HG03342 (cell line): ENCODE measurements around the gene ZRSR2.
A peak's percentile ranks its signal among the peaks of the same experiment; 100 is the strongest.

Experiments
- ATAC-seq: cut with Tn5 transposase; IDR thresholded peaks from one replicate; pipeline ENCODE4 v1.9.1; 2021; ENCODE audit warnings: mild to moderate bottlenecking, moderate library complexity; ENCODE audit not compliant: unreplicated experiment

Gene ZRSR2

DNA sequence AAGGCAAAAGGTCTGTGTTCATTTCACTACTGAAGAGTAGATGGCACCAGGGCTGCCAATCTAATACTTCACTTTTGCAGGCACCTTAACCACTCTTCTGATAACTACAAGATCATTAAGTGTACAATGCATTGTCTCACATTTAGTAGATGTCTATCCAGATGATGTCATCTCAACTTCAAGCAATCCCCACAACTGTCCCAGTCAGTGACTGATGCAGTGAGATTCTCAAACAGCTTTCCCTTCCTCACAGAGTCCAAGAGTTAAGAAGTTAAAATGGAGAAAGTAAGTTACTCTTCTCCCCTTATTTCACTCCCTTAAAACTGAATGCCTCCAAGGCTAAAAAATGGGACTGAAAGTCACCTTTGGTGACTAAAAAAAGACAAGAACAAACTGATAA lies 53.7 kb downstream of the ZRSR2 start:
- ATAC-seq: no peak

DNA sequence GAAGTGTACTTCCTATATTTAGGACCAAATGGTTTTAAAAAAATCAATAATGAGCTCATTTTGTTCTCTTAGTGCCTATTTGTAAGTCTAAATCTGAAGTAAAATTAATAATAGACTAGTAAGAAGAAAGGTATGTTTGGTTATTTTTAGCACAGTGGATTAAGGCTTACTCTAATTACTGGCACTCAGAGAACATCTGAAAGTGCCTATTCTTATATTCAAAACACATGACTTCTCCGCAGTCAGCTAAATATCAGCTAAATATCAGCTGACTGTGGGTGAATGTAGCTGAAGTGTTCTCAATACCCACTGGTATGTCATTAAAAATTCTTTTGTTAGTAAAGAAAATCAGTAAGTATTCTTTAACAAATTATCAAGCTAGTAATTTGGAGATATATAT lies 58.3 kb downstream of the ZRSR2 start:
- ATAC-seq: no peak

DNA sequence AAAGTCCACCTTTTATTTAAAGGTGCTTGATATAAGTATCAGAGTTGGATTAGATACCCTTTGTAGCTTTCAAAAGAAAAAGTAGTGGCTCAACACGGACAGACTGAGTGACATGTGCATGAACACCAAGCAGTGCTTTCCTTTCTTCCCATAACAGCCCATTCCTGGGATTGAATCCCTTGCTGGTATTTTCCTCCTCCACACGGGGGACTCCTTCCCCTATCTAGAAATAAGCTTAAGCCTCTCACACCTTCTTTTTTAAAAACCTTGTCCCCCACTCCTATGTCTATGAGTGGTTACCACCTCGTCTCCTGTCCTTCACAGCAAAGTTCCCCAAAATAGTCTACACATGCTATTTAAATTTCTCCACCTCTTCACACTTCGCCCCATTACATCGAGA lies 59.3 kb downstream of the ZRSR2 start:
- ATAC-seq: no peak

DNA sequence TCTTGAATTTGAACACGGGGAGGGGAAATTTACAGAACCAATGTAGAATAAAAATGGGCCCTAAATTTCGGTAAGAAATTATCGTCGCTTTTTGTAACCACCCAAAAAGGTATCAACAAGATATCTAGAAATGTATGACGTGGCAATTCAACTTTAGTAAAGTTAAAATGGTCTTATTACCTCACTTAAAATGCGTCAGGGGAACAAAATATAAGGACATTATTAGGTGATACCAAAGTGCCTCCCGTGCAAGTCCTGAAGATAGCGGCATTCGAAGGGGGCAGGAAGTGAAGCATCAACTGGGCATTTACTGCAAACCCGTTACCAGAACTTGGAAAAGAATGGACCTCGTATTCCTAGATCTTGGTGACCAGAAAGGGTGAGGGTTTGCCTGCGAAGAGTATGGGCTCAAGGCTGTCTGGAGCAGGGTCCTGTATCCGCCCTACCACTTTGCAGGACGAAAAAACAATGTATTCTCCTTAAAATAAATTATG lies 63.3 kb downstream of the ZRSR2 start:
- no peak for ATAC-seq

DNA sequence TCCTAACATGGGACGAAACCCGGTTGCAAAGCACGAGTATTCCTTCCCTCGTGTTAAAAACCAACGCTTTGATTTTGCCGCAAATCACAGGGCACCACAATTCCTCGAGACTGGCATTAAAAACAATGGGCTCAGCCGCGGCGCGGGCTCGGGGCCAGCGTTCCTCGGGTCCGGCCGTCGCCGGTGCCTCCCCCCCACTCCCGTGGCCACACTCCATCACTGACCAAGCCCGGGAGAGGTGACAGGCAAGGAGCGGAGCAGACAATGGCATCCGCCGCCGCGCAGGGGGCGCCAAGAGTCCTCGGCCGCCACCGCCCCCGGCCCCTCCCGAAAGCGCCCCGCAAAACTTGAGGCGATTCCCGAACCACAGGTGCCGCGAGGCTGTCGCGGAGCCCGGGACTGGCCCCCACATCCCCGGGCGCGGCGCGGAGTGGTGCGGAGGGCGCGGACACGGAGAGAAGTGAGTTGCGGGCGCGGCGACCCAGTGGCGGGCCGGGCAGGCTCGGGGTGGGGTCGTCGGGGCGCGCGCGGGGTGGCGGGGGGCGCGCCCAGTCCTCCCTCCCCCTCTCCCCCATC lies 63.9 kb downstream of the ZRSR2 start:
- ATAC-seq: peak; percentile 29

DNA sequence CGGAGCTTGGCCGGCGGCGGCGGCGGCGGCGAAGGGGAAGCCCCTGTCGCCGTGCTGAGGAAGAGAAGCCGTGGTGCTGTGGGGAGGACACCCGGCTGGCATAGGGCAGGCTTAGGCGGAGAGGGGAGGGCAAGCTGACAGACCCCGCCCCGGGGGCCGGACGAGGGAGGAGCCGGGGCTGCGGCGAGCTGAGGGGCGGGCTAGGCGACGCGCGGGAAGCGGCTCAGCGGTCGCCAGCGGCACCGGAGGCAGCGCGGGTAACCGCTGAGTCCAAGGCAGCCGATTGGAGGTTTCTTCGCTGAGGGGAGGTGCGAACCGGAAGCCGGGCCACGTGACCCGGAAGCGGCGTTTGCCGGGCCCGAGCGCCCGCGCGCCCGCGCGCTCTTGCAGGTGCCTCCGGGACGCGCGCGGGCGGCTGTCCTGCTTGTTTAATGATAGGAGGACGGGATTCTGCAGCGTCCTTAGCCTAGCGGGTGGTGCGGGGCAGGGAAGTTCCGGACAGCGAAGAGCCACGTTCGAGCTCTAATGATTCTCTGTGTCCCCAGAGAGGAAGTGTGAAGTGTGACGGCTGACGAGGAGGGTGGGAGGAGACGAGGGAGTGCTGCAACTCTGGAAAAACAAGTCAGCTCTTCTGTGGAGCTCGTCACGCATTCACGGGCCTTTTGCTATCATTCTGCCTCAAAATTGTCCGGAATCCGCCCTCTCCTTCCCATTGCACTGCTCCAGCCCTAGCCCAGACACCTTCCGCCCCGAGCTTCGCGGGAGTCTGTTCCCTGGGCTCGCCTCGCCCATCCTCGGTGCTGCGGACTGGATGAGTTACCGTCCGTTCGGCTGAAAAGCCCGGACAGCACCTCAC lies 64.7 kb downstream of the ZRSR2 start, which contains the start of gene AP1S2:
Gene AP1S2, minus strand, starts transcription at position 102 of the 856 bp plus-strand sequence. CDS start 2,289 bp downstream, outside the sequence.
- peak; percentile 93 for ATAC-seq

DNA sequence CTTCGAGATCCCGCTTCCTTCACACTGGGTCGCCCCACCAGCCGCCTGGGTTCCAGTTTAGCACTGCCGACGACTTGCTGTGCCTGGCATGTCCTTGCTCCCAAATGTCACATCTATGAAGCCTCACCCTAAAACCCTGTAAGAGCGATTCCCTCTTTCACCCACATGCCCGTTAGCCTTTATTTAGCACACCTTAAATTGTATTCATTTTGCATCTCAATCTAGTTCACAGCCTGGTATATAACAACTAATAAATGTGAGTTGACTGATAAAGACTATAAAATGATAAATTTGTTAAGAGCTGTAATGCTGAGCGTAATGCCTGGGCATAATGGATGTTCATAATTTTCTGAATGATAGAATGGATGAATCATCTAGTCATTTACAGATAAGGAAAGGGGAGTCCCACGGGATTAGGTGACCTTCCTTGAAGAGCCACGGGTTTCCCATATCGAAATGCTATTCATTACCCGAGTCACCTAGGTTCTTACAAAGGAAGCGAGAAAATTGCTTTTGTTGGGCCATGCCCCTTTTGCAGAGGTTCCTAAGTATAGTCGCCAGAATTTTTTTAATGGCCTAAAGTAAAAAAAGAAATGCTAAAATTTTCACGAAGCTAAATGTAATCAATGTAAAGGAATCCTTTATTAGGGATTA lies 65.4 kb downstream of the ZRSR2 start:
- no peak for ATAC-seq

DNA sequence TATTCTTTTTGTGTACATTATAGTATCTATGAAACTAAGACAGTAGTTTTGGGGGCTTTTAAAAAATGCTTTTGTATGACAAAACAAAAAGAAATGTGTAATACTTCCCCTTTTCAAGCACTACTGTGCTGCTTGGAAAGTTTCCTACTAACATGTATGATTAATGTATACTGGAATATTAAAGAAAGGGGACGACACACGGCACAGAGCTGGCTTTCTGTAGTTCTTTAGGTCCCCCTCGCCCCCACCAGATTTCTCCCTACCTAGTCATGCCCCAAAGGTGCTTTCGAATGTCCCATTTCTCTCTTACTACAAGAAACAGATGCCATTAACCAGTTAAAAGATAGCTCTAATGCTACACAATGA lies 65.9 kb downstream of the ZRSR2 start:
- ATAC-seq: no peak

DNA sequence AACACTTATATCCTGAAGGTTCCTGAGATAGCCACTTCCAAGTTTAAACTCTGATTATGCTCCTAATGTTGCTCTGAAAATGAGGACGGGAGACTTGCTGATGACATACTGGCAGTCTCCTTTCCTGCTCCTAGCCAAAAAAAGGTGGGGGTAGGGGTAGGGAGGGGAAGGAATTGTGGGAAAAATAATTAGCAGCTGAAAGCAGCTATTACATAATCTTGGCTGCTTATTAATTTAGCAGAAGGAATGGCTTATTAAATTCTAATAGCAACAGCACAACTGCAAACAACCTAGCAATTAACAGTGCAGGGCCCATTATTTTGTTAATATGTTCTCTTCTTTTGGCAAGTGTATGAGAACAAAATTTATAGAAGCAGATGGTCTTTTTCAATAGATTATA lies 66.4 kb downstream of the ZRSR2 start:
- ATAC-seq: no peak

DNA sequence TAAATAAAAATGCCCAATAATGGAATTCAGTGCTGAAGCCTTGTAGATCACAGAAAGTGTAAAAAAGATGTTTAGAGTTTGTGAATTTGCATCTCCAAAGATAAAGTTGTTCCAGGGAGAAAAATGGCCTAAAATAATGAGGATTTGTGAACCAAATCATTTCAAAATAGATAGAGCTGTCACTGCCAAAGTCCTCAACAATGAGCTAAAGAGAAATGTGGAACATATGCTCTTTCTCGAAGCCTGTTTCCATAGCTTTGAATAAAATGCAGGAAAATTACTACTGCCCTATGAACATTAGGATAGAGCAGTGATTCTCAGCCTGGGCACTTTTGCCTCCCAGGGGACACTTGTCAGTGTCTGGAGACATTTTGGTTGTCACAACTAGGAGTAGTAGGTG lies 67.8 kb downstream of the ZRSR2 start:
- ATAC-seq: no peak

DNA sequence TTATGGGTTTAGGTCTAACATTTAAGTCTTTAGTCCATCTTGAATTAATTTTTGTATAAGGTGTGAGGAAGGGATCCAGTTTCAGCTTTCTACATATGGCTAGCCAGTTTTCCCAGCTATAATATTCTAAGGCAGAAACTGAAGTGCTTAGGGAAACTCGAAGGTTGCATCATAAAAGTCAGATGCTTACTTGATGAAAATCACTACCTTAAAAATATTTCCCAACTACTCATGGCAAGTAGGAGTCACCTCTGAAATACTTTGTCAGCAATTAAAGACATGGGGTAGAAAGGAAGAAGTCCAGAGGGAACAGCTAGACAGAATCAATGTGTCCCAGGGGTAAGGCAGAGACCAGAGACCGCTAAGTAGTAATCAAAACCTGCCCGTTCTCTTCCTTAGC lies 70.6 kb downstream of the ZRSR2 start:
- no peak for ATAC-seq

DNA sequence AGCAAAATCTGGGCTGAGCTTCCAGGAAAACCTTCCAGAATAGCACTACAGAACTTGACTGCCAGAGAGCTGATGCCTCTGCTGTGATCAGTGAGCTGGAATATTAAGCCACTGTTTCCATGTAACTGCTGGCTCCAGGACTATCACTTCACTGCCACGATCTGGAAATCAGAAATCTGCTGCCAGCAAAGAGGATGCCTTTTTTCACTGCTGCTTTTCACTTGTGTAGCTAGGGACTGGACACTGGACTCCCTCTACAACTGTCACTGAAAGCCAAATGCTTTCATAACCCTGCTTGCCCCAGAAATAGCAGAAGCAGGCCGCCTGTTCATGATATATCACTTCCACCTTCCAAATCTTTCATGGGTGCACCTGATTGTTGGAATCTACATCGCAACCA lies 73.7 kb downstream of the ZRSR2 start:
- ATAC-seq: no peak

DNA sequence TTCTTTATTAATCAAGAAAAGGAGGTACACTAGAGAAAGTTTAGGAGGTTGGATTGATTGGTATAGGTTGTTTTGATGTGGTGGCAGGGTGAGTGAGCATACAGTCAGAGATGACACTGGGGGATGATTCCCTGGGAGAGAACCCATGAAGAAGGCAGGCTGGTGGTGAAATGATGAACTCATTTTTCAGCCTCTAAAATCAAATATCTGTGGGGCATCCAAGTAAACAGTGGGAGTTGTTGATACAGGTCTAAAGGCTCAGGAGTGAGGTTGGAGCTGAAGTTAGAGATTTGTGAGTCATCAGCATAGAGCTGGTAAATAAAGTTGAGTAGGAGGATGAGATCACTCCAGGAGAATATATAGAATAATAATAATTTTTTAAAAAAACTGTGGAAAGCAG lies 74.3 kb downstream of the ZRSR2 start:
- no peak for ATAC-seq

DNA sequence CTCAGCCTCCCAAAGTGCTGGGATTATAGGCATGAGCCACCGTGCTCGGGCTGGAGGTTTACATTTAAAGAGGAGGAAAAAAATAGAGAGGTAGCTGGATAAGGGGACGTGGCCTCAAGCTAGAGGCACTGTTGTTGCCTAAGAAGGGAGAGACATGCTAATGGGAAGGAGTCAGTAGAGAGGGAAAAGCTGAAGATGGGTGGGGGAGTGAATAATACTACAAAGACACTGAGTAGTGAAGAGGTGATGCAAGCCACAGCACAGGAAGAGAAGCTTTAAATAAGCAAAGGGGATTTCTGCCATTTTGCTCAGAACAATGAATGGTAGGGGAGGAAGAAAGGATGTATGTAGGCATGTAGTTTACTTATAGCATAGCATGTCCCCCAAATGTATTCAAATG lies 75.9 kb downstream of the ZRSR2 start:
- no peak for ATAC-seq

DNA sequence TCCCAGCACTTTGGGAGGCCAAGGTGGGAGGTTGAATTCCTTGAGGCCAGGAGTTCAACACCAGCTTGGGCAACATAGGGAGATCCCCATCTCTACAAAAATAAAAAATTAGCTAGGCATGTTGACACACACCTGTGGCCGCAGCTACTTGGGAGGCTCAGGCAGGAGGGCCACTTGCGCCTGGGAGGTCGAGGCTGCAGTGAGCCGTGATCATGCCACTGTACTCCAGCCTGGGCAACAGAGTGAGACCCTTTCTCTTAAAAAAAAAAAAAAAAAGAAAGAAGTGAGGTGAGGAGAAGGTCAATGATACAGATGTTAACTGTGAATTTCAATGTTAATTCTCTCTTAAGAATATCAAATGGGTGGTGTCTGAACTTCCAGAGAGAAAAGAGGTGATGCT lies 79.4 kb downstream of the ZRSR2 start:
- no peak for ATAC-seq

DNA sequence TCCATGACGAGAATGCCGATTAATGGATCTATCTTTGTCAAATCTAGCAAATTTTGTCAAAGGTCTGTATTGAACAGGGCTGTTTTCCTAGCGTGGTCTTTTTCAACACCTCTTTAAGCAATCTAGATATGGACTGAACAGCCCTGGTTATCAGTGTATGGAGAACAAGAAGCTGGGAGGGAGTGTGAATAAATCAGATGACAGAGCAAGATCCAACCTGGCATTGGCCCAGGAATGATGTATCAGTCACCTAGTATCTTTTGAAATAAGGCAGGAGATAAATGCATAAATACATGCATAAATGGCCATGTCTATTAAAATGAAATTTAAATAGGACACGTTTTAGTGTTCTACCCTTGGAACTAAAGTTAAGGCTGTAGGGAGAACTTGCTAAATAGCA lies 80.0 kb downstream of the ZRSR2 start:
- no peak for ATAC-seq
